RKO (cell line): ENCODE results near the gene SUMO2.
"Not testable (repeated sequence)": the region's sequence is repeated elsewhere in the genome, so short reads cannot be mapped to it uniquely, and the experiment has no call there.

Source experiments
- DNase-seq: peaks from one replicate; pipeline ENCODE4 v3.0.0-alpha.2; 2016; ENCODE audit warnings: low spot score

Gene SUMO2

DNA sequence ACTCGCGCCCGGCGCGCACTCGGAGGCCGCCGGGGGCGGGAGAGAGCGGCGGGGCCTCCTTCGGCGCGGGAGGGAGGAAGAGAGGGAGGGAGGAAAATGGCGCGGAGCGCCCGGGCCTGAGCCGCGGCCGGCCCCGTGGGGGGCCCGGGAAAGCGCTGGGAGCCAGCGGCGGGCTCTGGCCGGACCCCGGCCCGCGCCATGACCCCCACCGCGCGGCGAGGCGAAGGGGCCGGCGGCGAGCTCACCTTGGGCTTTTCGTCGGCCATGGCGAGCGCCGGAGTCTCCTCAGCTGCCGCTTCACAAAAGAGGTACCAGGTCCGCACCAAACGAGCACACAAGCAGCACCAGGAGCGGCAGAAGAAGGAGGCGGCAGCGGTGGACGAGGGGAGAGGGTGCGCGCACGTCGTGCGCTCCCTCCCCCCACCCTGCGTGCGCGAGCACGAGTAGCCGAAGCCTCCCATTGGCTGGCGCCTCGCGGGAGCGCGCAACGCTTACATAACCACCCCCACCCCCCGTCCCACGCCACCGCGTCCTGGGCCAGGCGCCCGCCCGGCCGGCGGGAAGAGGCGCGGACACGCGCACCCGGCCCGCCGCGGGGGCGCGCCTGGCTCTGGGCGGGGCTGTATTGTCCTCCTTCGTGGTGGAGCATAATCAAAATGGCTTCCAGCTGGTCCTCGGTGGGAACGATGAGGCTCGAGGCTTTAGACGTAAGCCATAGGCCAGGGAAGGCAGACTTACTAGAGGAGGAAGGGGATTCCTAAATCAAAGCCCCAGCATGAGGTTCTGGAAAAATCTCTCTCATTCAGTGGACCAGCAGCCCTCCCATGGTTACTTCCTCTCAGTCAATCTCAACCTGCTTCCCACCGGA, at the start of gene SUMO2:
Gene SUMO2 (minus strand): TSS at position 391 of the 868 bp plus-strand sequence. CDS start 125 bp downstream, at position 266.
- DNase-seq: peak; percentile 93

DNA sequence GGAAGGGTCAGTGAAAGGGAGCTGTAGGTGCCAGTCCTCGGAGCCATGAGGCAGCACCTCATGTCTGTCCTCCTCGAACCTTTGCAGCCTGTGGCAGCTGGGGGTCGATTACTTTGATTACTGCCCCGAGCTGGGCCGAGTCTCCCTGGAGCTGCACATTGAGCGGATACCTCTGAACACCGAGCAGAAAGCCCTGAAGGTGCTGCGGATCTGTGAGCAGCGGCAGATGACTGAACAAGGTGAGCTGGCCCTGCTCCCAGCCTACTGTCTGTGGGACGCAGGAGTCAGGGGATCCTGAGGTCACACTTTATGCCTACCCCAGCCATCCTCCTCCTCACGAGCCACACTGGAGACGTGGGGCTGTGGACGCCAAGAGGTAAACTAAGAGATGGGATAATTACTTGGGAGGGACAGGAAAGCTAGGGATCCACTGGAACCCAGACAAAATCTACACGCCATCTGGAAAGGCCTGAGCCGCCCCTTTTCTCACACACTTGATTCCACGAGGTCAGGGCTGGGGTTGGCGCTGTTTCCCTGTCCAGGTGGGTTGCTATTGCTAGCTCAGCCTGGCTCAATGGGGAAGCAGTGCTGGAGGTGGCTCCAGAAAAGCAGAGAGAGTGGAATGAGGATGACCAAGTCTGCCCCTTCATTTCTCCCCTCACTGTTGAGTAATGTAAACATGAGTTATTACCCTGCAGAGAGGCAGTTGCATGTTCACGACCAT, 49.1 kb upstream of the SUMO2 start:
- no peak for DNase-seq

DNA sequence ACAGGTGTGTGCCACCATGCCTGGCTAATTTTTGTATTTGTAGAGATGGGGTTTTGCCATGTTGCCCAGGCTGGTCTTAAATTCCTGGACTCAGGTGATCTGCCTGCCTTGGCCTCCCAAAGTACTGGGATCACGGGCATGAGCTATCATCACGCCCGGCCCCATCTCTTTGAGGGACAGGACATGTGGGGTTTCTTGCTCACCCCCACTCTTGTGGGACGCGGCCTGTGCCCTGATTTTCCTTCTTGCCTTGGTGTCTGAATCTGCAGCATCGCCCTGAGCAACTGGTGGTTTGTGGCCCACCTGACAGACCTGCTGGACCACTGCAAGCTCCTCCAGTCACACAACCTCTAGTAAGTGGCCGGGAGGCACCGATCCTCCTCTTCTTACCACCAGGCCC, 48.3 kb upstream of the SUMO2 start:
- no peak for DNase-seq

DNA sequence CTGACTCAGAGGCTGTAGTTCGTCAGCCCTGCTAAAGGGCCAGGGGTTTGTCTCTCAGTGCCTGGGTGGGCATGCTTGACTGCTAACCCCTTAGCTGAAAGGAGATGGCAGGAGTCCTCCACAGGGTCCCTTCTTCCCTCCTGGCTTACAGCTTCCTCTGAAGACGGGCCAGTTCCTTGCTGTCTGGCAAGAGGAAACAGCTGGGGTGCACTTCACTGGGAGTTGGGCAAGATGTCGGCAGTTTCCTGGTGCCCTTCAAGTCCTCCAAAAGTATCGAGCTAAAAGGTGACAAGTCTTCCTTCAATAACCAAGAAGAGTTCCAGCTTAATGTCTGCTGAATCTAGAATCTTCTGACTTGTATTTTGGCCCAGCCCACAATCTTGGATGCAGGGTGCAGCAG, 46.1 kb upstream of the SUMO2 start:
- DNase-seq: no peak

DNA sequence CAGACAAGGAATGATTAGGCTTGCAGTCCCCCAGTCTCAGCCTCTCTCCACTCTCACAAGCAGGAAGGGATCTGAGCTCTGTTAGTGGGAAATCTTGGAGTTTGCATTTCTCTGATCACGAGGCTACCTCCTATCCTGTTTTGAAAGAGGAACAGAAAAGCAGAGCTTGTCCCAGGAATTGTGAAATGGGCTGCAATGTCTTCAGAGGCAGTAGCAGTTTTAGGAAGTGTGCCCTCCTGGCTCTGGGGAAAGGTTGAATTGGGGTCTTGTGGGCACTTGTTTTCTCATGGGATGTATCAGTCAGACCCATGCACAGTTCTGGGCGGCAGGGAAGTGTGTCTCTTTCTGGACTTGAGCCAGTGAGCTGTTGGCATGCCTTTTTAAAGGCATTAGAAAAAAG, 45.5 kb upstream of the SUMO2 start:
- DNase-seq: no peak

DNA sequence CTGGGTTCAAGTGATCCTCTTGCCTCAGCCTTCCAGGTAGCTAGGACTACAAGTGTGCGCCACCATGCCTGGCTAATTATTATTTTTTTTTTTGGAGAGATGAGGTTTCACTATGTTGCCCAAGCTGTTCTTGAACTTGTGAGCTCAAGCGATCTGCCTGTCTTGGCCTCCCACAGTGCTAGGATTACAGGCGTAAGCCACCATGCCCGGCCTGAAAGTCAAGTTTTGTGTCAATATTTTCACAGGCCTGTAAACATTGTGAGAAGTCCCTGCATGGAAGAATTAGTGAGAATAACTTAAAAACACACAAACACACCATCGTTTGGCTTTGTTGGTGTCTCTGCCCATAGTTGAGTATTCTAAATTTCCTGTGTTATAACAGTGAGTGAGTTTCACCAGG, 45.0 kb upstream of the SUMO2 start:
- DNase-seq: no peak

DNA sequence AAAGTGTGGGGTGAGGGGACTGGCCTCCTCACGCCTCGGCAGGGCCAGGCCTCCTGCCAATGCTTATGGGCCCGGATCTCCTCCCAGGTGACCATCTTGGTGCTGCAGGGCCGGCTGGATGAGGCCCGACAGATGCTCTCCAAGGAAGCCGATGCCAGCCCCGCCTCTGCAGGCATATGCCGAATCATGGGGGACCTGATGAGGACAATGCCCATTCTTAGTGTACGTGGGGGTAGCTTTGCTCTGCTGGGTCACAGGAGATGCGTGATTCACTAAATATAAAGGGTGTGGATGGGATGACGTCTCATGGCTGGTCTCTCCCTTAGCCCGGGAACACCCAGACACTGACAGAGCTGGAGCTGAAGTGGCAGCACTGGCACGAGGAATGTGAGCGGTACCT, 42.3 kb upstream of the SUMO2 start:
- DNase-seq: no peak

DNA sequence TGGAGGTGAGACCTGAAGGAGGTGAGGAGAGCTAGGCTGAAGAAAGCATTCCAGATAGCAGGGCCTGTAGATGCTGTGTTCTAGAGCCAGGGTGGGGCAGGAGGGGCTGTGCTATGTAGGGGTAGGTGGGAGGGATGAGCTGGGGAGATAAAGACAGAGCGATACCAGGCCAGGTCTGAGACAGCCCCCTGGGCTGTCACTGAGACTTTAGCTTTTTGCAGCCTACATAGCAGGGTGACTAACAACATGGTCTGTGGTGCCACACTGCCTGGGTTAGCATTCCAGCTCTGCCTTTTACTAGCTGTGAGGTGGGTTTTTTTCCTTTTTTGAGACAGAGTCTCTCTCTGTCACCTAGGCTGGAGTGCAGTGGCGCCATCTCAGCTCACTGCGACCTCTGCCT, 37.1 kb upstream of the SUMO2 start:
- no peak for DNase-seq

DNA sequence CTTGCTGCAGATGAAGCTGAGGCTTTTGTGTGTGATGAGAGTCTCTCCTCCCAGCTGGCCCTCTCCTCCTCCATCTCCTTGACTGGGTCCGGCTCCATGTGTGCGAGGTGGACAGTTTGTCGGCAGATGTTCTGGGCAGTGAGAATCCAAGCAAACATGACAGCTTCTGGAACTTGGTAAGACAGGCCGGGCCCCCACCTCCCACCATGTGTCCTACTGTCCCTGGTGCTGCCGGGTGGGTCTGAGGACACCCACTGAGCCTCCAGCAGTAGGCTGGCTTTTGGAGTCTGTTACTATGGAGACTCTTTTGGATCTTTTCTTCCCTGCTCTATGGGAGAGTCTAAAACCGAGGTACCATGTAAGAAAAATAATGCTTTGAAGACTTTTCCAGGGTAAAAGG, 35.4 kb upstream of the SUMO2 start:
- no peak for DNase-seq

DNA sequence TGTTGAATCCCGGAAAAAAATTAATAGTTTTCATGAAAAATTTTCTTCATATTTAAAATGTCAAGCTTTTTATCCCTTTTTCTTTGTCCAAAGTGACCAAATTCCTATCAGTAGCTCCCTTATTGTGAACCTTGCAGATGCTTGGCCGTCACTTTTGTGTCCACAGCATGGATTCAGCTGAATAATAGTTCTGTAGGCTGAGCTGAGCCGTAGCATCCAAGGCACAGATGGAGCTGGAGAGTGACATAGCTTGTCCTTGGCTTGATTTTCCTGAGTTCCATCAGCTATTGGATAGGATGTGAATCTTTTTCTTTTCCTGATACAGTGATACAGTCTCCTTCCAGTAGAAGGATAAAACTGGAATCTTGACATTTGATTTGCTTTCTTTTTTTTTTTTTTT, 26.3 kb upstream of the SUMO2 start:
- DNase-seq: no peak

DNA sequence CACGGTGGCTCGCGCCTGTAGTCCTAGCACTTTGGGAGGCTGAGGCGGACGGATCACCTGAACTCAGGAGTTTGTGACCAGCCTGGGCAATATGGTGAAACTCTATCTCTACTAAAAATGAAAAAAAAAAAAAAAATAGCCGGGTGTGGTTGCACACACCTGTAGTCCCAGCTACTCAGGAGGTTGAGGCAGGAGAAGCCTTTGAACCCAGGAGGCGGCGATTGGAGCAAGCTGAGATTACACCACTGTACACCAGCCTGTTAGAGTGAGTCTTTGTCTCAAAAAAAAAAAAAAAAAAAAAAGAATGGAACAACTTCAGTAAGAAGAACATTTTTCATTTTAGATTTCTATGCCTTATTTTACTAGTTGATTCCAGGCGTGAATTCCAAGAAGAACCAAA, 25.4 kb upstream of the SUMO2 start:
- no peak for DNase-seq

DNA sequence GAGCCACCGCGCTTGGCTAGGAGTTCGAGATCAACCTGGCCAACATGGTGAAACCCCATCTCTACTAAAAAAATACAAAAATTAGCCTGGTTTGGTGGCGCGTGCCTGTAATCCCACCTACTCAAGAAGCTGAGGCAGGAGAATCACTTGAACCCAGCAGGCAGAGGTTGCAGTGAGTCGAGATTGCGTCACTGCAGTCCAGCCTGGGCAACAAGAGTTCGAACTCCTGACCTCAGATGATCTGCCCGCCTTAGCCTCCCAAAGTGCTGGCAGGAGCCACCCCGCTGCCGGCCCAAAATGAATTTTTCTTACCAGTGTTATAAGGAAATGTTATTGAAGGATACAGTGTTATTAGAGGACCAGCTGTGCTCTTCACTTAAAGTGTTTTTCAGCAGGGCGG, 25.0 kb upstream of the SUMO2 start:
- DNase-seq: no peak

DNA sequence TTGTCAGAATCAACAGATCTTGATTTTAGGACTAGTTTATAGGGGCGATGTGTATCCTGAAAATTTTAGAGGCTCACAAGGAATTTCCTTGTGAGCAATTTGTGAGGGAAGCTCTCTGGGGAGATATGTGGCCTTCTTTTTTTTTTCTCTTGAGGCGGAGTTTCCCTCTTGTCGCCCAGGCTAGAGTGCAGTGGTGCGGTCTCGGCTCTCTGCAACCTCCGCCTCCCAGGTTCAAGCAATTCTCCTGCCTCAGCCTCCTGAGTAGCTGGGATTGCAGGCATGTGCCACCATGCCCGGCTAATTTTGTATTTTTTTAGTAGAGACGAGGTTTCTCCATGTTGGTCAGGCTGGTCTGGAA, 24.3 kb upstream of the SUMO2 start:
- not testable (repeated sequence) for DNase-seq

DNA sequence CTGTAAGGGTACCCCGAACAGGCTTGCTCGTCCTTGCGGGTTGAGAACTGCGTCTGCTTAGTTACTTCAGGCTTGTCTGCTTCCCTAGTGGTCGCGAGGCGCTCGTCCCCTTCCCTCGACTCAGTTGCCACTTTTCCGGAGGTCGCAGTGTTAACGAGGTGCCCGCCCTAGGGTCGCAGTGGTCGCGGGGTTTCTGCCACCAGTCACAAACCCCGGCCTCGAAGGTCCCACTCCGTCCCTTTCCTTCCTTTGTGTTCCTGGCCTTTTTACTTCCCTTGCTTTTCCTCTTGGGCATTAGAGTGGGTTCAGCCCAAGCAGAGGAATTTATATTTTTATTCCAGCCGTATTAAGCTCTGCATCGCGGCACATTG, 23.0 kb upstream of the SUMO2 start:
- DNase-seq: no peak

DNA sequence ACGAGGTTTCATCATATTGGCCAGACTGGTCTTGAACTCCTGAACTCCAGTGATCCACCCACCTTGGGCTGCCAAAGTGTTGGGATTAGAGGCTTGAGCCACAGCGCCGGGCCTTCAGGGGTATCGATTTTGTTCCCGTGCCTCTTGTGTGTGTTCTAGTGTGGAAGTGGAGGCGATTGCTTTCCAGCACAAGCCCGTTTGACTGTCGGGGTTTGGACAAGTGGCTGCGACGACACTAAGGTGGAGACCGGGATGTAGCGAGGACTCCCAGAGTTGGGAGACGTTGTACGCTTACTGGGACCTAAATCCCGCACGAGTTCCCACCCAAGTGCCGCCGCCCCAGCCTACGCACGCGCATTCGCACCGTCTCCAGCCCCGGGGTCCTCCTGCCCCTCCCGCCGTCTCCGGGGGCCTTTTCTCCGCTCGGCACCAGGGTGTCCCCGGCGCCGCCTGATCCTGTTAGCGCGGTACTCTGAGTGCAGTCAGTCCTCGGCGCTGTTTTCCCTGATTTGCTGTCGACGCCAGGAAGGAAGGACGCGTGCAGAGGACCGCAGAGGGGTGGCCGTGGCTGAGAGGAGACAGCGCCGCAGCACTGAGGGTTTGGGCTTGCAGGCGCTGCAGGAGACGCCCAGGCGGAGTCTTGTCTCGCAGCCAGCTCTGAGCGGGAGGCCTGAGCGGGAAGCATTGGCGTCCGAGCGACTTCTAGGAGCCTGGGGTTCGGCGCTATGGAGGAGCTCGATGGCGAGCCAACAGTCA, 22.5 kb upstream of the SUMO2 start, which contains the start of gene NUP85:
Gene NUP85 (plus strand): TSS at position 643 of the 756 bp plus-strand sequence. CDS start 83 bp downstream, at position 726.
- peak; percentile 95 for DNase-seq

DNA sequence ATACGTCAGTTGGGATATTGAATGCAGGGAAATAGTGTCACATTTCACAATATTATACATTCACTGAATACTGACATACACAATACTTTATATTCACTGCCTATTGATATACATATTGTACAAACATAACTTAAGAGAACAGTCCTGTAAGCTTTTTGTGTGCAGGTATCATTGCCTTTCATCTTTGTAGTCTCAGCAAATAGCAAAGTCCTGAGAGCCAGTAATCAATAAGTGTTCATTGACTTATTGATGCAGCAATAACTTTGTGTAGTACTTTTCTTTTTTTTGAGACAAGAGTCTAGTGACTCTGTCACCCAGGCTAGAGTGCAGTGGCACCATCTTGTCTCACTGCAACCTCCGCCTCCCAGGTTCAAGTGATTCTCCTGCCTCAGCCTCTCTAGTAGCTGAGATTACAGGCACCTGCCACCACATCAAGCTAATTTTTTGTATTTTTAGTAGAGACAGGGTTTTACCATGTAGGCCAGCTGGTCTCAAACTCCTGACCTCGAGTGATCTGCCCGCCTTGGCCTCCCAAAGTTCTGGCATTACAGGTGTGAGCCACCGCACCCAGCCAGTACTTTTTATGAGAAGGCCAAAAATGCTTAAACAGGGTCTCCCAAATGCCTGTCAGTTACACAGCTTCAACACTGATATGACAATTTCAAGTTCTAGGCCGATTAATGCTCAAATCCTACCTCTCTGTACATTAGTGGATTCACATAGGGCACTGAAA, 17.3 kb upstream of the SUMO2 start:
- no peak for DNase-seq

DNA sequence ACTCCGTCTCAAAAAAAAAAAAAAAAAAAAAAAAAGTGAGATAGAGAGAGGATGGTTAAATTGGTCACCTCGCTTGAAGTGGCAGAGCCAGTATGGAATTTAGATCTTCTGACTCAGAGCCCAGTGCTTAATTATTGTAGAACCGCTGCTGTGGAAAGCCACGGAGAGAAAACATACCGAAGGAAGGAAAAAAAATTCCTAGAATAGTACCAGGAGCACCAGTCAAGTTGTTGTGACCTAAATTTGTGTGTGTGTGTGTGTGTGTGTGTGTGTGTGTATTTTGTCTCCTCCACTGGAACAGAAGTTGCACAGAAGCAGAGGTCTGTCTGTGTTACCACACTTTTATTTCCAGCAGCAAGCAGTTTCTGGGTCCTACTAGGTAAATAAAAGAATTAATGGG, 12.1 kb upstream of the SUMO2 start:
- DNase-seq: no peak

DNA sequence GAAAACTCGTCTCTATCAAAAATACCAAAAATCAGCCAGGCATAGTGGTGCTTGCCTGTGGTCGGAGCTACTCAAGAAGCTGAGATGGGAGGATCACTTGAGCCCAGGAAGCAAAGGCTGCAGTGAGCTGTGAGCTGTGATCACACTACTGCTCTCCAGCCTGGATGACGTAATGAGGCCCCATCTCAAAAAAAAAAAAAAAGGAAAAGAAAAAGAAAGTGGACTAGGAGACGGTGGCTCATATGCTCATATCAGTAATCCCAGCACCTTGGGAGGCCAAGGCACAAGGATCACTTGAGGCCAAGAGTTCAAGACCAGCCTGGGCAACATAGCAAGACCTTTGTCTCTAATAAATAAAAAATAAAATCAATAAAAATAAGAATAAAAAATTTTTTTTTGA, 8.8 kb upstream of the SUMO2 start:
- peak; percentile 52 for DNase-seq

DNA sequence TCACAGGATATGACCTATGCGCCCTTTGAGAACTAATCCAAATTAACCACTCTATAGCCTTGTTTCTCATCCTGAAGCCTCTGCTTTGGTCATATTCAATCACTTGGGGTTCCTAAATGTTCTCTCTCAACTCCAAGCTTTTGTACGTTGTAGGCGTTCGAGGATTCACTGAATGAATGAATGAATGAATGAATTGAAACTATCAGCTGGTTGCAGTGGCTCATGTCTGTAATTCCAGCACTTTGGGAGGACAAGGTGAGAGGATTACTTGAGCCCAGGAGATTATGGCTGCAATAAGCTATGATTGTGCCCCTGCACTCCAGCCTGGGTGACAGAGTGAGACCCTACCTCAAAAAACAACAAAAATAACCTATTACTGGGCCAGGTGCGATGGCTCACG, 5.9 kb upstream of the SUMO2 start:
- no peak for DNase-seq

DNA sequence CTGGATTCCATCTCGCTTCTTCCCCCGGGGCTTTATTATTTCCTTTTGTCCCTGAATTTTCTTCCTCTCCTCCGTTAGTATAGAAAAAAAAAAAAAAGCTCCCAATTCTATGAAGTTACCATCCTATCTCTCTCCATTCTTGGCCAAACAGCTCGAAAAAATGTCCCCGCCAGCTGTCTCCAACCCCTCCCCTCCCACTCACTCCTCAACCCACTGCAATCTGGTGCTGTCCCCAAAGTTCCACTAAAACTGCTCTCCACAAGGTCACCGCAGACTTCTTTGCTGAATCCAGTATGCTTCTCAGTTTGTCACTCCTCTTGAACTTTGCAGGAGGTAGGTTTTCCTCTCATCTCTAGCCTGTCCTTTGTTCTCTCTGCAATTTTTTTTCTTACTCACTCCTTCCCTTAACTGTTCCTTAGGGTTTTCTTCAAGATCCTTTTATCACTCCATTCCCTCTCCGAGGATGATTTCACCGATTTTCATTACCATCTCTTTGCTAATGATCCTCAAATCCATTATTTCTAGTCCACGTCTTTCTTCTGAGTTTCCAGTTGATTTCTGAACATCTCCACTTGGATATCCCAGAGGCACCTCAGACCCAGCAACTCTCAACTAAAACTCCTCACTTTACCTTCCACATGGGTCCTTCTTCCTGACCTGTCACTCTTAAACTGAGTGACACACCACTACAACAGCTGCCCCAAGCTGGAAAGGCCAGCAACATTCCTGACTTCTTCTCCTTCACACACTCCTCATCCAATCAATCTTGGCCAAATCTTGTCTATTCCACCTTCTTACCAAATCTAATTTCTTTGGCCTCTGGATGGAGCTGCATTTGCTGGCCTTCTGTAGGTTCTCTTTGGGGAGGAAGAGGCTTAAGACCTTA, 1.5 kb upstream of the SUMO2 start:
- no peak for DNase-seq

DNA sequence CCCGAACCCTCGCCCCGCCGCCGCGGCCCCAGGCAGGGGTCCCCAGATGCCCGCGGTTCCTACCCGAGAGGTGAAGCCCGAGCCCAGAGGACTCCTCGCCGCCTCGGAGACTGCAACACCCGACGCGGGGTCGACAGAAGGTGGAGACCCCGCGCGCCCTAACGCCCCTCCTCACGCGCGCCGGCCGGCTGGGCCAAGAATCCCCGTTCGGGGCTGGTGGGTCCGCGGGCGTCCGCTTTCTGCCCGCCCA, 515 bp downstream of the SUMO2 start:
- no peak for DNase-seq
